Measurements from ENCODE around the gene PARD6G. TPM values are rescaled to one million over a fixed set of nuclear protein-coding genes. Genes with fewer than 3 reads are reported as not detected.

Gene PARD6G
- total RNA-seq, 1 experiment from 2014 or later, result 1.5 TPM

DNA sequence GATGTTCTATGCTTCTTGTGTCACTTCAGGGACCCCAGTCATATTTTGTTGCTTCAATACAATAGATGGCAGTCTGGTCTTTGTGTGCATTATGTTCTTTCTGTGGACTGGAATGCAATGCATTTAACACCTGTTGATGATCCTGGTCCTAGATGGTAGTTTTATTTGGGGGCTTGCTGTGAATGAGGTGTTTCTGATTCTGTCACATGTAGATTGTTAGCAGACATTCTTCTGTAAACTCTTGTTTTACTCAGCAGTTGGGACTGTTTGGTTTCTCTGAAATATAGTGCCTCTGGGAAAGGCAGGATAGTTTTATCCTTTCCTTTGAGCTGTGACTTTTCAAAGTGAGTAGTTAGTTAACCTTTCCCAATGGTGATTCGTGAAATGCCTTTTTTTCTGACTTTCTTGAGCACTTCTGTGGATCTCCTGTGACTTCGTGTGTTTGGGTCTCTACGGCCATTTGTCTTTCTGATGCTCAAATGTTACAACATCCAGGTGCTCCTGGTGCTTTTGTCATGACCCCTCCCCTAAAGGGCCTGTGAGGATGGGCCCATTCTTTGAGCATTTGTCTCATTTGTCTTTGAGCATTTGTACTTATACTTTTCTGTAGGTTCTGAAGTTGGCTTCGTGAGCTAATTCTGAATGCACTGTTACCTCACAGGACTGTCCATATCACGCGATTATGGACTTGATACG lies 117.5 kb downstream of the PARD6G start:
- TF ChIP-seq, protein P1, sequence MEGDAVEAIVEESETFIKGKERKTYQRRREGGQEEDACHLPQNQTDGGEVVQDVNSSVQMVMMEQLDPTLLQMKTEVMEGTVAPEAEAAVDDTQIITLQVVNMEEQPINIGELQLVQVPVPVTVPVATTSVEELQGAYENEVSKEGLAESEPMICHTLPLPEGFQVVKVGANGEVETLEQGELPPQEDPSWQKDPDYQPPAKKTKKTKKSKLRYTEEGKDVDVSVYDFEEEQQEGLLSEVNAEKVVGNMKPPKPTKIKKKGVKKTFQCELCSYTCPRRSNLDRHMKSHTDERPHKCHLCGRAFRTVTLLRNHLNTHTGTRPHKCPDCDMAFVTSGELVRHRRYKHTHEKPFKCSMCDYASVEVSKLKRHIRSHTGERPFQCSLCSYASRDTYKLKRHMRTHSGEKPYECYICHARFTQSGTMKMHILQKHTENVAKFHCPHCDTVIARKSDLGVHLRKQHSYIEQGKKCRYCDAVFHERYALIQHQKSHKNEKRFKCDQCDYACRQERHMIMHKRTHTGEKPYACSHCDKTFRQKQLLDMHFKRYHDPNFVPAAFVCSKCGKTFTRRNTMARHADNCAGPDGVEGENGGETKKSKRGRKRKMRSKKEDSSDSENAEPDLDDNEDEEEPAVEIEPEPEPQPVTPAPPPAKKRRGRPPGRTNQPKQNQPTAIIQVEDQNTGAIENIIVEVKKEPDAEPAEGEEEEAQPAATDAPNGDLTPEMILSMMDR (IDR thresholded peaks at IDR 0.05; ENCODE audit: unreplicated experiment), result no peak
- H3K9me3 Mint-ChIP-seq (ENCODE audit: low read depth, unreplicated experiment), result no peaks in the 10 kb centered on the region
- DNase-seq, result no peak
- intact Hi-C loops (cut with micrococcal nuclease; ENCODE audit: unreplicated experiment), result no loop called here
- no peak overlapping the region for H3K4me3 Mint-ChIP-seq (ENCODE audit: low read depth, unreplicated experiment)
- H3K4me1 Mint-ChIP-seq (ENCODE audit: low read depth, unreplicated experiment), result no peaks in the 10 kb centered on the region
- no peaks in the 10 kb centered on the region for H3K36me3 Mint-ChIP-seq (ENCODE audit: insufficient read depth, unreplicated experiment)
- BruUV-seq (replicated peaks), result no TSS peak
- no peaks in the 10 kb centered on the region for H3K27me3 Mint-ChIP-seq (ENCODE audit: unreplicated experiment)
- CTCF ChIA-PET, result no interaction called here
- no peak overlapping the region for H3K27ac Mint-ChIP-seq (ENCODE audit: unreplicated experiment)

DNA sequence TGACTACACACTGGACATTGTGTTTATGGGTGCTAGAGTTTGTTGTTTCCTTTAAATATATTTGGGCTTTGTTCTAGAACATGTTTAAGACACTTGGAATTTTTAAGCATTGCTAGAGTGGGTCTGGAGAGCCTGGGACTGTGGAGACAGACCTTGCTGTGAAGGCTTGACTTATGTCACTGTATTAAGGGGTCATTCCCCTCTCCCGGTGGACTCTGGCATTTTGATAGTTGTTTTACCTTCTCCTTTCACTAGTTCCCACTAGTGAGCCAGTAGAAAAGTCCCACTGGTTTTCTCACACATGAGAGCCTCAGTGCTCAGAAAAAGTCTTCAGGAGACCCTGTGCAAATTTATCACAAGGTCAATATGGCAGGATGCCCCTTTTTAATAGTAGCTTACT lies 119.7 kb downstream of the PARD6G start:
- BruUV-seq (replicated peaks), result no TSS peak
- Mint-ChIP-seq H3K9me3 (ENCODE audit: low read depth, unreplicated experiment) (no peaks in the 10 kb centered on the region), H3K36me3 (ENCODE audit: insufficient read depth, unreplicated experiment) (peaks cover 4% of the 10 kb centered on the region), H3K27me3 (ENCODE audit: unreplicated experiment) (no peaks in the 10 kb centered on the region), H3K27ac (ENCODE audit: unreplicated experiment) (no peak overlapping the region), H3K4me3 (ENCODE audit: low read depth, unreplicated experiment) (no peak overlapping the region), H3K4me1 (ENCODE audit: low read depth, unreplicated experiment) (no peaks in the 10 kb centered on the region)
- intact Hi-C loops (cut with micrococcal nuclease; ENCODE audit: unreplicated experiment), result no loop called here
- TF ChIP-seq, protein P1 (IDR thresholded peaks at IDR 0.05; ENCODE audit: unreplicated experiment), result no peak
- CTCF ChIA-PET, result no interaction called here
- DNase-seq, result no peak

DNA sequence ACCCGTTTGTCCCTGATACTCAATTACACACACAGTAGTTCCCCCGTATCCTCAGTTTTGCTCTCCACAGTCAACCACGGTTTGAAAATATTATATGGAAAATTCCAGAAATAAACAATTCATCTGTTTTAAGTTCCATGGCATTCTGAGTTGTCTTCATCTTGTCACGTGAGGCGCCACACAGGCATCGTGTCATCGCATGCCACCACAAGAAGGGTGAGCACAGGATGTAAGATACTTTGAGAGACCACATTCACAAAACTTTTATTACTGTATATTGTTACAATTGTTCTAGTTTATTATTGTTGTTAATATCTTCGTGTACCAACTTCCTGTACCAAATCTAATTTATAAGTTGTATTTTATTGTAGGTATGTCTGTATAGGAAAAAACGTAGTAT lies 120.5 kb downstream of the PARD6G start:
- Mint-ChIP-seq H3K36me3 (ENCODE audit: insufficient read depth, unreplicated experiment) (peaks cover 4% of the 10 kb centered on the region), H3K27me3 (ENCODE audit: unreplicated experiment) (no peaks in the 10 kb centered on the region), H3K4me3 (ENCODE audit: low read depth, unreplicated experiment) (no peak overlapping the region), H3K4me1 (ENCODE audit: low read depth, unreplicated experiment) (no peaks in the 10 kb centered on the region), H3K9me3 (ENCODE audit: low read depth, unreplicated experiment) (no peaks in the 10 kb centered on the region), H3K27ac (ENCODE audit: unreplicated experiment) (no peak overlapping the region)
- no peak for DNase-seq
- CTCF ChIA-PET, result no interaction called here
- intact Hi-C loops (cut with micrococcal nuclease; ENCODE audit: unreplicated experiment), result no loop called here
- TF ChIP-seq, protein P1 (IDR thresholded peaks at IDR 0.05; ENCODE audit: unreplicated experiment), result no peak
- BruUV-seq (replicated peaks), result no TSS peak

DNA sequence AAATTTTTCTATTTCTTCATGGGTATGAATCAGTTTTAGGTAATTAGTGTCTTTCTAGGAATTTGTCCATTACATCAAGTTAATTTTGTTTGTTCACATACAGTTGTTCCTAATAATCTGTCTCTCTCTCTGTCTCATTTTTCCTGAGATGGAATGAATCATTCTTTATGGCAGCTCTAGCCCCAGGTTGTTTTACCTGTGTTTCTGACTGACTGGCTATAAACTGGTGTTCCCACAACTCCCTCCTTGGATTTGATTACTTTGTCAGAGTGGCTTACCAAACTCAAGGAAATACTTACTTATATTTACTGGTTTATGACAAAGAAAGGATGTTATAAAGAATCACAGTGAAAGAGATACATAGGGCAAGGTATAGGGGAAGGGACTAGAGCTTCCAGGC lies 123.2 kb downstream of the PARD6G start:
- Mint-ChIP-seq H3K9me3 (ENCODE audit: low read depth, unreplicated experiment) (no peaks in the 10 kb centered on the region), H3K27ac (ENCODE audit: unreplicated experiment) (no peak overlapping the region), H3K4me3 (ENCODE audit: low read depth, unreplicated experiment) (no peak overlapping the region), H3K27me3 (ENCODE audit: unreplicated experiment) (no peaks in the 10 kb centered on the region), H3K4me1 (ENCODE audit: low read depth, unreplicated experiment) (no peaks in the 10 kb centered on the region), H3K36me3 (ENCODE audit: insufficient read depth, unreplicated experiment) (peaks cover 9% of the 10 kb centered on the region)
- no peak for DNase-seq
- BruUV-seq (replicated peaks), result no TSS peak
- CTCF ChIA-PET, result no interaction called here
- intact Hi-C loops (cut with micrococcal nuclease; ENCODE audit: unreplicated experiment), result no loop called here
- TF ChIP-seq, protein P1 (IDR thresholded peaks at IDR 0.05; ENCODE audit: unreplicated experiment), result no peak
